ENCODE measurements around the gene PRCC.
"Not testable (repeated sequence)": the region's sequence is repeated elsewhere in the genome, so short reads cannot be mapped to it uniquely, and the experiment has no call there.

The PRCC gene

DNA sequence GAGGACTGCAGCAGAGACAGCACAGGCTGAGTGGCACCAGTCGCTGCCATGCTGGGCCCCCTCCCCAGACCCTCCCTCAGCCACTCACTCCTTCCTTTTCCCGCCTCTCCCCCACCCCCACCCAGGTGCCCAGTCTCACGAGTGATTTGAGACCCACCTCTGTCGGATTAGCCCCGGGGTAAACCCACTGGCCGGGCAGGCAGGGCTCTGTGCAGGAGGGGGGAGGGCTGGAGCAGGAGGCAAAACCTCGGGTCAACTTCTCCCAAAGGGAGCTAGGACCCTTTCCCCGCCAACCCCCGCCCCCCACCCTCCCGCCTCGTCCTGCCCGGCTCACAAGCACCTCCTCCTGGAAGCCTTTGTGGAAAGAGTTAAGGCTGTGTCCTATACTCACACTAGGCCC, 23.0 kb upstream of the PRCC start:
- no peak for DNase-seq (ENCODE audit: low spot score)

- no peak for DNase-seq (ENCODE audit: low spot score)
Observed at GRCh38 chr1:156744786-156745419, 22.4 kb upstream of the PRCC start.

DNA sequence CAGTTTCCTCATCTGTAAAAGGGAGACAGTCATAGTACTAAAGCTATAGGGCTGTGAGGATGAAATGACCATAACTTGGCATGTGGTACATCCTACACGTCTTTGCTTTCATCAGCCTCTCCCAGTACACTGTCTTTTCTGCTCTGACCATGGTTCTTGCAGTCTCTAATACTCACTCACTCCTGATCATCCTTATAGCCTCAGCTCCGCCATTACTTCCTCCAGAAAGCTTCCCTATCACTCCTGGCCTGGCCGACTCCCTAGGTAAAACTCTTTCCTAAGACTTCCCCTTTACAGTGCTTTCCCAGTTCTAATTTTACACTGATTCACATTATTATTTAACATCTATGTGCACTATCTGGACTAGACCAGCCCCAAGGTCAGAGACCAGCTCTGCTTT, 21.5 kb upstream of the PRCC start:
- DNase-seq (ENCODE audit: low spot score): no peak

DNA sequence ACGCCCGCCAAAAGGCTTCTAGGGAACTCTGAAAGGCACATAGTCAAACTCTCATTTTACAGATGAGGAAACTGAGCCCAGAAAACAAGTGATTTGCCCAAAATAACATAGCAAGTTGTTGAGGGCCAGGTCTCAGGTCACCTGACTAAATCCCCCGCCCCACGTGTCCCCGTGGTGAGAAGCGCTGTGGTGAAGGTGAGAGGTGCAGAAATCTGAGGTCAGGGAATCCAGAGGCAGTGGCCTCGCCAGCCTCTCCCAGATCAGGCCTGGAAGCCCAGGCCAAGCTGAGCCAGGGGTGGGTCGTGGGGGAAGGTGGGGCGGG, 21.0 kb upstream of the PRCC start:
- DNase-seq (ENCODE audit: low spot score): no peak

DNA sequence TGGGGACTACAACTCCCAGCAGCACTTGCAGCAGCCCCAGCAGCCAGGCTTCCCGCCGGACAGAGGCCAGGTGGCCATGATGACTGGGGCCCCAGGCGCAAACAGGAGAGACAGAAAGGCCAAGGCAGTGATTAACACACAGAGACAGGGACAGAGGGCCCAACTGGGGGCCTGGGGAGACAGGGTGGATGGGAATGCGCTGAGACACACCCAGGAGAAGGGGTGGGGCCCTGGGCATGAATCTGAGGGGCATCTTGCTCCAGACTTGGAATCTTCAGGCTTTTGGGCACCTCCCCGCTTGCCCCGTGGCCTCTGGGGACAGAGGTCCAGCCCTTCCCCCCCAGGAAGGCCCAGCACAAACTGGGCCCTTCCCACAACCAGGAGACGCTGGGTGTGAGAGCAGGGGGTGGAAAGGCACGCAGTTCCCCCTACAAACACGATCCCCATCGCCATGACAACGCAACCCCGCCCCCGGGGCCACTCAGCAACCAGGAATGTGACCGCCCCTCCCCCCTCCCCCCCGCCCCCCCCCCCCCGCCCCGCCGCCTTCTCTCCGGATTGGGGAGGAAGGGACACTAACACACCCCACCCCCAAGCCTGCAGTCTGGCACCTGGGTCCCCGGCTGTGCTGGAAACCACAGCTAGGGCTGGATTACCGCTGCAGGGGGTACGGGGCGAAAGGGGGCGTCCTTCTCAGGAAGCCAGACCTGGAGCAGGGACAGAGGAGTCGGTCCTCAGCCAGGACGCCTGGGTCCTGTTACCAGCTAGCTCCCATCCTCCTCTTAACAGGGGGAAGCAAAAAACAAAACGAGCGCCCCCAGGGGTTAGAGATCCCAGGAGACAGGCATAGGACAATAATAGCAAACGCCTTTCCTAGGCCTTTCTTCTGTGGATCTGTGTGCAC, 20.4 kb upstream of the PRCC start:
- peak; percentile 93 for DNase-seq (ENCODE audit: low spot score)

GRCh38 chr1:156747742-156748669, 19.3 kb upstream of the PRCC start:
- DNase-seq (ENCODE audit: low spot score): no peak

- no peak for DNase-seq (ENCODE audit: low spot score)
Observed at GRCh38 chr1:156748670-156749418, 18.5 kb upstream of the PRCC start.

DNA sequence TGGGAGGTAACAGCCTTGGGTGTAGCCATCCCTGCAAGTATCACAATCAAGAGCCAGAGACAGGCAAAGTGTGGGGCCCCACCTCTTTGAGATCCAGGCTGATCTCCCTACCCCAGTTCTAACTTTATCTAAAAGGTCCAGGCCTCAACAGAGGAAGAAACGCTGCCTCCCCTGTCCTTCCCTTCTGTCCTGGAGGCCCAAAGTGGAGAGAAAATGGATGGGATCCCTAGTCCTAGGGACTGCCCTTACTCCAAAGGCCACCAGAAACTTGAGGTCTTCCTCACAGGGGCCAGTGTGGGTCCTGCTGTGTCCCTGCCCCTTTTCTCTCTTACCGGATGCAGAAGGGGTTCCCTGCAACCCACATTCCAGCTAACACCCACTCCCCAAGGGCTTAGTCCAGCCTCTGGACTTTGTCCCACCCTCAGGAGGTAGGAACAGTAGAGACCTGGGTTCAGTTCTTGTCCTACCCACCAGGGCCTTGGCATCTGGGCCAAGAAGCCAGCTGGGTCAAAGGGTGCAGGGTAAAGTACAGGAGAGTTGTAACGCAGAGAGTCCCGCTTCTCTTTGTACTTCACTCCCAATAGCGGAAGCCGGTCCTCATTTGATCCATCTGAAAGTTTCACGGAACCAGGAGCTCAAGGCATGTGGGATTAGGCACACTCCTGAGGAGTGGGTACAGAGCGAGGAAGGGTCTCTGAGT, 17.8 kb upstream of the PRCC start:
- no peak for DNase-seq (ENCODE audit: low spot score)

DNA sequence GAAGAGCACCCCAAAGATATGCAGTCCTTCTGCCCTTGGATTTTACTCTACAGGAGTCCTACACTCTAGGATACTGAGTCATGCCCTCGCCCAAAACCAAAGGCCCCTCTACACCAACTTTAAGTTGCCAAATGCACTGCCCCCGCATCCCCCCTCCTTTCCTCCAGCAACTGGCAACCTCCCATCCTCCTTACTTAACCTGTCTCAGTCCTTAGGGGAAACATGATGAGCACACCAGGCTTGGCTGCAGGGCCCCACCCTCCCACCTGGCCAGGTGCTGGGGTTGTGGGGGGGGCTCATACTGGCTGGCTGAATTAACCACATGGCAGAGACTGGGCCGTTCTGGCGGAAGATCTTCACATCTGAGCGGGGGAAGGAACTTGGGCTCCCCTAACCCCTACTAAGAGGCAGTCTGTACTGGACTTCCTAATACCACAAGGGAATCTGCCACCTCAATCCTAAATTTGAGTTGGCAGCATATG, 17.1 kb upstream of the PRCC start:
- DNase-seq (ENCODE audit: low spot score): no peak

DNA sequence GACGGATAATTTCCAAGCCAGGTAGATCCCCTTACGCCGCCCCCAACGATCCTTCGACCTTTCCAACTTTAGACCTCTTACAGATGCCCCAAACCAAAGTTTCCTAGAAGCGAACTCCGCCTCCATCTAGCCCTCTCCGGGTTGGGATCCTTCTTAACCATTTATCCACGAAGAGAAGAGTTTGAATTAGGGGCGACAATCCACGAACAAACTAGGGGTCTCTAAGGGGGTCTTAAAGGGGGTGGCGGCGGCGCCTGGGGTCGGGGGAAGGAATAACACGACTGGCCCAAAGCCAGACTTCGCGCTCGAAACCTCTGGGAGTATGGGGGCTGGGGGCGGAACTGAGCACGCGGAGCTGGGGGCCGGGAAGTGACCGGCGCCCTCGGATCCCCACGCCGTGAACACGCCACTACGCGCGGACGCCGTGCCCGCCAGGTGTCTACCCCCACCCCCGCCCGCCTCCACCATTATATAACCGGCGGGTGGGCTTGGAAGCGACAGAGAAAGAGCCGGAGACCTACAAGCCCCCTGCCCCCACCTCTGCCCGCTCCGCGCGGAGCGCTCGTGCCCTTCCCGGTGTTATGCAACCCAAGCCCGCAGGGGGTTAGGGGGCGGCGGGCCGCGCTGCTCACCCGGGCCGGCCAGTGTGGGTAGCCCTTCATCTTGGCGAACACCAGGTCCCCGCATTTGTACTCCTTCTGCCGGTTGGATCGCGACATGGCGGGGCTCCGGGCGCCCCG, 16.5 kb upstream of the PRCC start:
- DNase-seq (ENCODE audit: low spot score): peak; percentile 50

DNA sequence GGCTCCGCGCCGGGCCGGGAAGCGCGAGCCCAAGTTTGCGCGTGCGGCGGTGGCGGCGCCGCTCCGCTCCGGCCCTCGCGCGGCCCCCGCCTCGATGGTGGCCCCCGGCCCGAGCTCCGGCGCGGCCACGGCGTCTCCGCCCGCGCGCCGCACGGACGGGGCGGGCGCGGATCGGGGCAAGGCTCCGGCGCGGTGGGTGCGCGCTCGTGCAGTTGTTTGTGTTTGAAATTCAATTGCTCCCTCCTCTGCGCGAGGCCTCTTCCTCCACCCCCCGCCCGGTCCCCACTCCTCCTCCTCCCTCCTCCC, 15.9 kb upstream of the PRCC start, which contains the start of gene HDGF:
Gene HDGF, minus strand, starts transcription at position 225 of the 306 bp plus-strand sequence. CDS start 246 bp downstream, outside the sequence.
- DNase-seq (ENCODE audit: low spot score): no peak

DNA sequence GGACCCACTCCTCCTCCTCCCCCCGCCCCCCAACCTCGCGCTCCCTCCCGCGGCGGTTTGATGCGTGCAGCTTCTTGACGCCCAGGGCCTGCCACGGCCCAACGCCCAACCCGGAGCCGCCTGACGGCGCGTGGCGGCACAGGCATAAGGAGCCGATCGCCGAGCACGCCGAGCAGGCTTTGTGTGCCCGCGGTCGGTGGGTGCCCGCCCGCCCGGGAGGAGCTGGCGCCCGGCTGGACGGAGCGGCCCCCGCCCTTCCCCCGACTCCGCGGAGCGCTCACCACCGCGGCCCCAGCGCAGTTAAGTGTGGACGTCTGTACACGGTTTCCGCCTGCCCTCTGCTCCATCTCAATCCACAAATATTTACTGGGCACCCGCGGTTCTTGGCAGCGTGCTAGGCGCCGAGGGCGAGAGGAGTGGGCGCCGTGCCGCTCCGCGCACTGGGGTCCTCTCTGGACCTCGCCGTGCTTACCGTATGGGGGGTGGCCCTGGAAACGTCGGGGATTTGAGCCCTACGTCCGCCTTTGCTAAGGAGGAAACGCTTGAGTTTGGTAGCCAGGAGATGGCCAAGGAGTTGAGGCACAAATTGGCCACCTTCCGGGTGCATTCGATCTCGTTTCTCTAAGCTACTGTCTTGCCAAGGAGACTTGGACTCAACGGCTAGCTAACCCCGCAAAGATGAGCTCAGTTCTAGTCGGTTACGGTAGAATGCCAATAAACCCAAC, 15.4 kb upstream of the PRCC start:
- peak; percentile 94 for DNase-seq (ENCODE audit: low spot score)

- DNase-seq (ENCODE audit: low spot score): peak; percentile 54
Observed at GRCh38 chr1:156752843-156753482, 14.4 kb upstream of the PRCC start.

DNA sequence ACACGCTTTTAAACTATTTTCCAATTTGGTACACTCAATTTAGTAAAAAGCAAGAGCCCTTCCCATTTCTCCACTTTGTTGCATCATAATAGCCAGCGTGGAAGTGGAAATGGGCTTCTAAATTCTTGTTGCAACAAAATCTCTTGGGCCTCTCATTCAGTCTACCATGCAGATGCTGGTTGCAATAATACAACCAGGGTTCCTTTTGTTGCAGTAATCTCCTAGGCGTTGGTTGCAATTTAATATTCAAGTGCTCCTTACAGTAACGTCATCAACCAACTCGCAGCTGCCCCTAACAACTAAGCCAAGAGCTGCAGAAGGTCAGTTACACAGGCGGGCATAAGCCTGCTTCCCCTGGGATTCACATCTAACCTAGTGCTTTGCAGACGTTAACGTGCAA, 13.1 kb upstream of the PRCC start:
- DNase-seq (ENCODE audit: low spot score): no peak

- DNase-seq (ENCODE audit: low spot score): no peak
Observed at GRCh38 chr1:156755527-156755950, 11.8 kb upstream of the PRCC start.

DNA sequence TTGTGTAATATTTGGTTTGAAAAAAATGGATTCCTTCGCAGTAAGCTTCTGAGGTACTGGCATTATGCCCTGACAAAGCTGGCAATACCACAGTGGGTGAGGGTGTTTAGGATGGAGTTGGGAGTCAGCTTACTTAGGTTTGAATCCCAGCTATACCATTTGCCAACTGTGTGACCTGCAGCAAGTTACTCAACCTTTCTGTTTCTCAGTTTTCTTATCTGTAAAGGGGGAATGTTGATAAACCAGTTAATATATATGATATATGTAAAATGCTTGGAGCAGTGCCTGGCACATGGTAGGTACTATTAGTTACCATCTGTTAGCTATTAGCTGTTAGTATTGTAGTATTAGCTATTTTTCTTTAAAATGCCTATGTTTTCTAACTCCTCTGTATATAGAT, 11.0 kb upstream of the PRCC start:
- no peak for DNase-seq (ENCODE audit: low spot score)

GRCh38 chr1:156757572-156758253, 9.6 kb upstream of the PRCC start:
- DNase-seq (ENCODE audit: low spot score): not testable (repeated sequence)

- DNase-seq (ENCODE audit: low spot score): no peak
Observed at GRCh38 chr1:156760092-156760795, 7.1 kb upstream of the PRCC start.
